ENCODE data around the gene RDH12. TPM values are rescaled to one million over a fixed set of nuclear protein-coding genes. Genes with fewer than 3 reads are reported as not detected.

The RDH12 gene
- total and polyA plus RNA-seq, 5 donors, result not detected

GRCh38 chr14:67728258-67728657 is 26.6 kb downstream of the RDH12 start:
- Histone ChIP-seq H3K4me1 (ENCODE audit: control insufficient read depth, insufficient read depth, low read length) (no peaks in the 10 kb centered on the region), H3K9me3 (ENCODE audit: control insufficient read depth, low read length) (no peaks in the 10 kb centered on the region), H3K27me3 (ENCODE audit: control insufficient read depth, insufficient read depth) (no peaks in the 10 kb centered on the region), H3K4me3 (ENCODE audit: low read length) (no peak overlapping the region), H3K27ac (ENCODE audit: low read length) (no peak overlapping the region)
- intact Hi-C loops (cut with DNase I), result no loop called here
- ATAC-seq (no peak), DNase-seq (no peak)

GRCh38 chr14:67729072-67729885 is 27.6 kb downstream of the RDH12 start:
- Histone ChIP-seq H3K9me3 (ENCODE audit: control insufficient read depth, low read length) (no peaks in the 10 kb centered on the region), H3K4me1 (ENCODE audit: control insufficient read depth, insufficient read depth, low read length) (no peaks in the 10 kb centered on the region)
- ATAC-seq, result peak in 1 of 2 donors; percentile 45

GRCh38 chr14:67733616-67734015 is 31.9 kb downstream of the RDH12 start:
- WGBS, result 71% methylated on average over 4 of the region's 4 CpGs
- intact Hi-C loops (cut with DNase I), result no loop called here
- Histone ChIP-seq H3K27me3 (ENCODE audit: control insufficient read depth, insufficient read depth) (no peaks in the 10 kb centered on the region), H3K9me3 (ENCODE audit: control insufficient read depth, low read length) (no peaks in the 10 kb centered on the region), H3K4me1 (ENCODE audit: control insufficient read depth, insufficient read depth, low read length) (peaks cover 6% of the 10 kb centered on the region), H3K27ac (ENCODE audit: low read length) (no peak overlapping the region), H3K4me3 (ENCODE audit: low read length) (no peak overlapping the region)
- no peak for DNase-seq
- no peak for ATAC-seq

More at GRCh38 chr14:67729072-67729885, 27.6 kb downstream of the RDH12 start:
- Histone ChIP-seq H3K4me3 (ENCODE audit: low read length) (no peak overlapping the region), H3K27ac (ENCODE audit: low read length) (no peak overlapping the region), H3K27me3 (ENCODE audit: control insufficient read depth, insufficient read depth) (no peaks in the 10 kb centered on the region)
- intact Hi-C loops (cut with DNase I), result no loop called here
- WGBS, result 44% methylated on average over 21 of the region's 21 CpGs
- no peak for DNase-seq

DNA sequence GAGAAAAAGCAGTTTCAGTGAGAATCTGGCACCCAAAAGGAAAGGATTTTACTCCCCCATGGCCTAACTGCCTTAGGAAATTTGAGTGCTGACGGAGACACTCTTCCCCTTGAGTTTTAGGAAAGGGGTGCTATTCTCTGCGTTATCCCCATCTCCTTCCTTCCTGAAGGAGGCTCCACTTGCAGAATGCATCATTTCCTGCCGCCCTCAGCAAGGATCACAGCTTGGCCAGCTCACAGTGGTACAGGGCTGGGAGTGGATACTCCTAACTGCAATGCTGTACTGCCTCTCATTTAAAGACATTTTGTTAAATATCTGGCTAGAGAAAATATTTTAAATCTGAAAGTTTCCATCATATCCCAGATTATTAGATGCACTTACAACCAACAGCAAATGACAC is 33.0 kb downstream of the RDH12 start:
- ATAC-seq (peak; percentile 63 to 88), DNase-seq (peak in 2 of 3 donors; percentile 43 to 50)
- intact Hi-C loops (cut with DNase I), result no loop called here
- 43% methylated on average over 3 of the region's 3 CpGs for WGBS
- no peaks in the 10 kb centered on the region for H3K27me3 ChIP-seq (ENCODE audit: control insufficient read depth, insufficient read depth)
- H3K9me3 ChIP-seq (ENCODE audit: control insufficient read depth, low read length), result no peaks in the 10 kb centered on the region
- no peak overlapping the region for H3K4me3 ChIP-seq (ENCODE audit: low read length)
- peaks cover 6% of the 10 kb centered on the region for H3K4me1 ChIP-seq (ENCODE audit: control insufficient read depth, insufficient read depth, low read length)
- no peak overlapping the region for H3K27ac ChIP-seq (ENCODE audit: low read length)

GRCh38 chr14:67735336-67736147 is 33.9 kb downstream of the RDH12 start:
- peak in 2 of 3 donors; percentile 34 to 65 for DNase-seq
- peaks cover 6% of the 10 kb centered on the region for H3K4me1 ChIP-seq (ENCODE audit: control insufficient read depth, insufficient read depth, low read length)
- intact Hi-C loops (cut with DNase I), result no loop called here
- H3K27me3 ChIP-seq (ENCODE audit: control insufficient read depth, insufficient read depth), result no peaks in the 10 kb centered on the region
- WGBS, result 59% methylated on average over 10 of the region's 10 CpGs
- peak; percentile 79 to 90 for ATAC-seq
- no peaks in the 10 kb centered on the region for H3K9me3 ChIP-seq (ENCODE audit: control insufficient read depth, low read length)
- H3K27ac ChIP-seq (ENCODE audit: low read length), result no peak overlapping the region
- H3K4me3 ChIP-seq (ENCODE audit: low read length), result no peak overlapping the region

GRCh38 chr14:67736771-67737170 is 35.1 kb downstream of the RDH12 start:
- DNase-seq, result no peak
- H3K9me3 ChIP-seq (ENCODE audit: control insufficient read depth, low read length), result no peaks in the 10 kb centered on the region
- H3K27ac ChIP-seq (ENCODE audit: low read length), result no peak overlapping the region
- 86% methylated on average over 4 of the region's 4 CpGs for WGBS
- H3K4me3 ChIP-seq (ENCODE audit: low read length), result no peak overlapping the region
- no peak for ATAC-seq
- H3K4me1 ChIP-seq (ENCODE audit: control insufficient read depth, insufficient read depth, low read length), result peaks cover 6% of the 10 kb centered on the region
- intact Hi-C loops (cut with DNase I), result no loop called here
- no peaks in the 10 kb centered on the region for H3K27me3 ChIP-seq (ENCODE audit: control insufficient read depth, insufficient read depth)

GRCh38 chr14:67738740-67739504 is 37.2 kb downstream of the RDH12 start:
- ATAC-seq, result peak; percentile 56 to 83

GRCh38 chr14:67744046-67744445 is 42.4 kb downstream of the RDH12 start:
- DNase-seq (no peak), ATAC-seq (no peak)
- no peak overlapping the region for H3K4me3 ChIP-seq (ENCODE audit: low read length)
- no peak overlapping the region for H3K27ac ChIP-seq (ENCODE audit: low read length)
- intact Hi-C loops (cut with DNase I), result no loop called here
- 36% methylated on average over 2 of the region's 2 CpGs for WGBS
- no peaks in the 10 kb centered on the region for H3K9me3 ChIP-seq (ENCODE audit: control insufficient read depth, low read length)
- H3K27me3 ChIP-seq (ENCODE audit: control insufficient read depth, insufficient read depth), result no peaks in the 10 kb centered on the region
- no peaks in the 10 kb centered on the region for H3K4me1 ChIP-seq (ENCODE audit: control insufficient read depth, insufficient read depth, low read length)

More at GRCh38 chr14:67738740-67739504, 37.2 kb downstream of the RDH12 start:
- H3K27me3 ChIP-seq (ENCODE audit: control insufficient read depth, insufficient read depth), result no peaks in the 10 kb centered on the region
- H3K4me3 ChIP-seq (ENCODE audit: low read length), result no peak overlapping the region
- peaks cover 6% of the 10 kb centered on the region for H3K4me1 ChIP-seq (ENCODE audit: control insufficient read depth, insufficient read depth, low read length)
- intact Hi-C loops (cut with DNase I), result no loop called here
- 56% methylated on average over 12 of the region's 12 CpGs for WGBS
- peak; percentile 73 to 83 (median 74) for DNase-seq
- peak overlapping the region; percentile 52 for H3K27ac ChIP-seq (ENCODE audit: low read length)
- H3K9me3 ChIP-seq (ENCODE audit: control insufficient read depth, low read length), result no peaks in the 10 kb centered on the region

GRCh38 chr14:67746927-67747326 is 45.2 kb downstream of the RDH12 start:
- H3K4me1 ChIP-seq (ENCODE audit: control insufficient read depth, insufficient read depth, low read length), result no peaks in the 10 kb centered on the region
- 100% methylated on average over 1 of the region's 1 CpG for WGBS
- ATAC-seq (no peak), DNase-seq (no peak)
- H3K4me3 ChIP-seq (ENCODE audit: low read length), result no peak overlapping the region
- no peaks in the 10 kb centered on the region for H3K9me3 ChIP-seq (ENCODE audit: control insufficient read depth, low read length)
- no peaks in the 10 kb centered on the region for H3K27me3 ChIP-seq (ENCODE audit: control insufficient read depth, insufficient read depth)
- H3K27ac ChIP-seq (ENCODE audit: low read length), result no peak overlapping the region
- intact Hi-C loops (cut with DNase I), result no loop called here

GRCh38 chr14:67748312-67748711 is 46.6 kb downstream of the RDH12 start:
- intact Hi-C loops (cut with DNase I), result no loop called here
- H3K9me3 ChIP-seq (ENCODE audit: control insufficient read depth, low read length), result no peaks in the 10 kb centered on the region
- H3K27ac ChIP-seq (ENCODE audit: low read length), result no peak overlapping the region
- no peak overlapping the region for H3K4me3 ChIP-seq (ENCODE audit: low read length)
- H3K4me1 ChIP-seq (ENCODE audit: control insufficient read depth, insufficient read depth, low read length), result no peaks in the 10 kb centered on the region
- DNase-seq, result peak in 1 of 3 donors; percentile 46
- no peaks in the 10 kb centered on the region for H3K27me3 ChIP-seq (ENCODE audit: control insufficient read depth, insufficient read depth)
- no peak for ATAC-seq
- WGBS, result 95% methylated on average over 10 of the region's 10 CpGs

All from right cardiac atrium (tissue), 5 donors.